ENCODE measurements around the gene CPED1. TPM values are rescaled to one million over a fixed set of nuclear protein-coding genes. Genes with fewer than 3 reads are reported as not detected.

The CPED1 gene
- total and polyA plus RNA-seq, 3 donors from 2014 or later: 7.4 to 13.1 (median 11.8) TPM

DNA sequence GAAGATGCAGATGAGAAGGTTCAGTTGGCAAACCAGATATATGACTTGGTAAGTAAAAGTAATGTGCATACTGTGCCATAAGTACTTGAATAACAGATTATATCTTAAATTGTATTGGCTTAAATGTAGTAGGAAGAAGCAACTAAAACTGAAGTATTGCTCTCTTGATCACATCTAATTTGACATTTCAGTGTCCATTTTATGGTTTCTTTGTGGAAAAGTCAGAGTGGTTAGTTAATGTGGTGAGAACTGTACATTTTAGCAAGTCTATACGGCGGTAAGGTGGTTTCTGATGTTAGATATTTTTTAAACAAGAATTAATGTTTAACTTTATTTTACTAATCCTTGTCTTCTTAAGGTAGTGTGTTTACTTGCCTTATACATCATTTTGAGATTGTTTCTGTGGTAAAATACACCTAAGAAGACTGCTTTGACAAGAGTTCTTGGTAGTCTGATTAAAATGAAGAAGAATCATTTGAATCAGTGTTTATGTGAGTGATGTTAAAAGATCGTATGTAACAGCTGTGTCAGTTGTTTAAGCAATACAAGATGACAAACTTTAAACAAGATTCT, 32.8 kb upstream of the CPED1 start:
- Histone ChIP-seq H3K27me3 (no peaks in the 10 kb centered on the region), H3K36me3 (ENCODE audit: low read depth, missing control alignments) (no peaks in the 10 kb centered on the region)
- intact Hi-C loops (cut with DNase I; ENCODE audit: low total_unique reads): no loop called here

DNA sequence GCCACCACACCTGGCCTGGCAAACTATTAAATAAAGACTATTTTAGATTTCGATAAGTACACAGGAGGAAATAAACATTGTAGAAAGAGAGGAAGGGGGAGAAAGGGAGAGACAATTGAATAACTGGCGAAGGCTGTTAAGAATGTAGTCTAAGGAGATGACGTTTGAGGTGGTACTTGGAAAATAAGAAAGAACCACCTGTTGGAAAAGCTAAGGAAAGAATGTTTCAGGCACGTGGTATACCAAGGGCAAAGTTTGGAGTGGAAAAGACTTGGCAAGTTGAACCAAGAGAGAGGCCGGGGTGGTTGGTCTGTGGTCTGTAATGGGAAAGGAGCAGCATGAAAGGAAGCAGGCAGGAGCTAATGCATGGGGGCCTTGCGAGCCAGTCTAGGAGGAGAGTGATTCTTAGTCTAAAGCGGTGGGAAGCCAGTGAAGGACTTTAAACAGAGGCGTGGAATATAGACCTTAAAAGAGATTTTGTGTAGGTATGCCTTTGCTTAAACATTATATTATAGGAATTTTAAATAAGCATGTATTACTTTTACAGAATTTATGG, 28.5 kb upstream of the CPED1 start:
- Histone ChIP-seq H3K9me3 (no peaks in the 10 kb centered on the region), H3K27ac (no peak overlapping the region), H3K36me3 (ENCODE audit: low read depth, missing control alignments) (no peaks in the 10 kb centered on the region), H3K4me3 (no peak overlapping the region), H3K27me3 (no peaks in the 10 kb centered on the region), H3K4me1 (no peaks in the 10 kb centered on the region)
- intact Hi-C loops (cut with DNase I; ENCODE audit: low total_unique reads): no loop called here
- WGBS, 2 donors: 91 to 93% methylated on average over 8 of the region's 8 CpGs
- no peak for TF ChIP-seq POLR2A (IDR thresholded peaks at IDR 0.05)
- TF ChIP-seq, protein P1, sequence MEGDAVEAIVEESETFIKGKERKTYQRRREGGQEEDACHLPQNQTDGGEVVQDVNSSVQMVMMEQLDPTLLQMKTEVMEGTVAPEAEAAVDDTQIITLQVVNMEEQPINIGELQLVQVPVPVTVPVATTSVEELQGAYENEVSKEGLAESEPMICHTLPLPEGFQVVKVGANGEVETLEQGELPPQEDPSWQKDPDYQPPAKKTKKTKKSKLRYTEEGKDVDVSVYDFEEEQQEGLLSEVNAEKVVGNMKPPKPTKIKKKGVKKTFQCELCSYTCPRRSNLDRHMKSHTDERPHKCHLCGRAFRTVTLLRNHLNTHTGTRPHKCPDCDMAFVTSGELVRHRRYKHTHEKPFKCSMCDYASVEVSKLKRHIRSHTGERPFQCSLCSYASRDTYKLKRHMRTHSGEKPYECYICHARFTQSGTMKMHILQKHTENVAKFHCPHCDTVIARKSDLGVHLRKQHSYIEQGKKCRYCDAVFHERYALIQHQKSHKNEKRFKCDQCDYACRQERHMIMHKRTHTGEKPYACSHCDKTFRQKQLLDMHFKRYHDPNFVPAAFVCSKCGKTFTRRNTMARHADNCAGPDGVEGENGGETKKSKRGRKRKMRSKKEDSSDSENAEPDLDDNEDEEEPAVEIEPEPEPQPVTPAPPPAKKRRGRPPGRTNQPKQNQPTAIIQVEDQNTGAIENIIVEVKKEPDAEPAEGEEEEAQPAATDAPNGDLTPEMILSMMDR (IDR thresholded peaks at IDR 0.05): no peak
- no peak for DNase-seq

More for the DNA sequence above, 32.8 kb upstream of the CPED1 start:
- DNase-seq: no peak
- Histone ChIP-seq H3K4me3 (no peak overlapping the region), H3K9me3 (no peaks in the 10 kb centered on the region), H3K27ac (no peak overlapping the region), H3K4me1 (no peaks in the 10 kb centered on the region)
- TF ChIP-seq POLR2A (IDR thresholded peaks at IDR 0.05): no peak
- TF ChIP-seq, protein P1 (IDR thresholded peaks at IDR 0.05): no peak
- WGBS, 2 donors: 89 to 90% methylated on average over 3 of the region's 3 CpGs

DNA sequence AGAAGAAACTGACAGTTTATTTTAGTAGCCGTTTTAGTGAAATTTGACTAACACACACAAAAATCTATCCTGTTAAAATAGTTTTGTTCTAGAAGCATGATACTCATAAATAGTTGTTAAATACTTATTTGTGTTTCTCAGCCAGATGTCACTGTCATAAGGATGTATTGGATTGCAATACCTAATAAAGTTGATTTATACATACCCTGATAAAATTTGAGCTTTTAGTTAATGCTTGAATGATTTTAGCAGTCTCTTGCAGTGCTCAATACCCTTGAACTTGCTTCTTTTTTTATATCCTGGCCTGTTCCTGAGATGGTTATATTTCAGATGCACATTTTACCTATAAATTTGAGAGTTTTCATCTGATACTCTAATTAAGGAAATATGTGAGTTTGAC, 27.8 kb upstream of the CPED1 start:
- Histone ChIP-seq H3K27me3 (no peaks in the 10 kb centered on the region), H3K27ac (no peak overlapping the region), H3K36me3 (ENCODE audit: low read depth, missing control alignments) (no peaks in the 10 kb centered on the region), H3K4me1 (no peaks in the 10 kb centered on the region), H3K9me3 (no peaks in the 10 kb centered on the region), H3K4me3 (no peak overlapping the region)
- WGBS, 2 donors: 90 to 96% methylated on average over 1 of the region's 1 CpG
- no peak for DNase-seq
- TF ChIP-seq, protein P1 (IDR thresholded peaks at IDR 0.05): no peak
- TF ChIP-seq POLR2A (IDR thresholded peaks at IDR 0.05): no peak
- intact Hi-C loops (cut with DNase I; ENCODE audit: low total_unique reads): no loop called here

DNA sequence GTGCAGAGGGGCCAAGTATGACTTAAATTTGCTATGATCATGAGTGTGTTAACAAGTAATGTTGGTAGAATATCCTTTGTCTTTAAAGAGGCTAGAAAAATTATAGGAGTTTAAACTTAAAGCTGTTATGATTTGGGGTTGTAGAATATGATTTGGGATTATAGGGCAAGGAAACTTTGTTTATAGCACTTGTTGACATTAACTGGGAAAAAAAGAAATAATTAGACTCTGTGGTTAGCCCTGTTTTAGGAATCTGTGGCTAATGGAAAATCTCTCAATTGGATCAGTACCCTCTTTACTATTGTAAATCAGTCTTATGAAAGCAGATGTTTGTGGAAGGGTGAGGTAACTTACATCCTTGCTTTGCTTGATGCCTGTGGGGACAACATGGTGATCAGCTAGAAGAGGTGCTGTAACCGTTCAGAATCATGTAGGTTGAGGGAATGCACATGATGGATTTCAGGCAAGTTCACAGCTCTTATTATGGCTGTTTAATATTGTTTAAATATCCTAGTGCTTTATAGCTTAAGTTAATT, 26.8 kb upstream of the CPED1 start:
- Histone ChIP-seq H3K4me3 (no peak overlapping the region), H3K9me3 (no peaks in the 10 kb centered on the region), H3K36me3 (ENCODE audit: low read depth, missing control alignments) (no peaks in the 10 kb centered on the region), H3K27ac (no peak overlapping the region), H3K4me1 (no peaks in the 10 kb centered on the region), H3K27me3 (no peaks in the 10 kb centered on the region)
- WGBS, 2 donors: 76 to 90% methylated on average over 1 of the region's 1 CpG
- DNase-seq: no peak
- intact Hi-C loops (cut with DNase I; ENCODE audit: low total_unique reads): no loop called here
- no peak for TF ChIP-seq POLR2A (IDR thresholded peaks at IDR 0.05)
- TF ChIP-seq, protein P1 (IDR thresholded peaks at IDR 0.05): no peak

DNA sequence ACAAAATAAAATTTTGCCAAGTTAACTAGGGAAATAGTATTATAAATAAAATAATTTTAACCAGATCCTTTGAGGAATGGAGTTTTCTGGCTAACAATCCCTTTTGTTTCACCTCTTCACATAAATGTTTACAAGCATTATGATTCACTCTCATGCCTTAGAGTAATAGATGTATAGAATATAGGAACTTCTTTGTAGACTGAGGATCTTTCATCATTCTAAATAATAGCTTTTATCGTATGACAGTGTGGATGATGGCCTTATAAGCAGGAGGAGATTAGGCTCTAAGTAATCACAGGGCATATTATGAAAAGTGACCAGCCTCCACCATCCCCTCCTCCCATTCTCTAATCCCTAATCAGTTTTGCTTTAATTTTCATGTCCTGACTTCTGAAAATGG, 24.4 kb upstream of the CPED1 start:
- H3K36me3 ChIP-seq (ENCODE audit: low read depth, missing control alignments): no peaks in the 10 kb centered on the region
- 95 to 96% methylated on average over 1 of the region's 1 CpG for WGBS, 2 donors
- TF ChIP-seq, protein P1 (IDR thresholded peaks at IDR 0.05): no peak
- no peak for TF ChIP-seq POLR2A (IDR thresholded peaks at IDR 0.05)
- H3K4me1 ChIP-seq: no peaks in the 10 kb centered on the region
- H3K27ac ChIP-seq: no peak overlapping the region
- intact Hi-C loops (cut with DNase I; ENCODE audit: low total_unique reads): no loop called here
- H3K27me3 ChIP-seq: no peaks in the 10 kb centered on the region
- H3K9me3 ChIP-seq: no peaks in the 10 kb centered on the region
- no peak overlapping the region for H3K4me3 ChIP-seq
- DNase-seq: no peak

Measured in testis (tissue), 3 donors.